Osteocyte (in vitro differentiated cells): ENCODE results near the gene NEIL3. TPM values are rescaled to one million over a fixed set of nuclear protein-coding genes. Genes with fewer than 3 reads are reported as not detected.

Experiments
- DNase-seq: peaks from one replicate; pipeline ENCODE4 v3.0.0; 2021; ENCODE audit warnings: mixed read lengths; ENCODE audit not compliant: unreplicated experiment; ENCODE audit errors: extremely low spot score
- H3K27ac Mint-ChIP-seq: one replicate; pipeline ENCODE4 v1.8.0; 2021; ENCODE audit warnings: mild to moderate bottlenecking, mixed read lengths; ENCODE audit not compliant: unreplicated experiment
- H3K27me3 Mint-ChIP-seq: one replicate; pipeline ENCODE4 v1.8.0; 2021; ENCODE audit warnings: mixed read lengths; ENCODE audit not compliant: unreplicated experiment
- H3K36me3 Mint-ChIP-seq: one replicate; pipeline ENCODE4 v1.8.0; 2021; ENCODE audit warnings: mixed read lengths; ENCODE audit not compliant: unreplicated experiment
- H3K4me1 Mint-ChIP-seq: one replicate; pipeline ENCODE4 v1.8.0; 2021; ENCODE audit warnings: mixed read lengths; ENCODE audit not compliant: unreplicated experiment
- H3K4me3 Mint-ChIP-seq: one replicate; pipeline ENCODE4 v1.8.0; 2021; ENCODE audit warnings: mild to moderate bottlenecking, moderate library complexity, mixed read lengths; ENCODE audit not compliant: unreplicated experiment
- H3K9me3 Mint-ChIP-seq: one replicate; pipeline ENCODE4 v1.8.0; 2021; ENCODE audit warnings: mixed read lengths; ENCODE audit not compliant: unreplicated experiment
- total RNA-seq: library from RNA; stranded (reverse); gene quantifications from 2 replicates; pipeline ENCODE4 v1.2.1, GENCODE V29; 2021
- TF ChIP-seq, protein P1 (sequence below): fragments of 200-600 bp; sonication (generic); IDR thresholded peaks from 2 replicates; pipeline ENCODE4 v1.5.0; 2021; ENCODE audit warnings: antibody characterized with exemption, mild to moderate bottlenecking, moderate library complexity

Gene NEIL3
- total RNA-seq, 1 donor from 2014 or later, result 2.3 TPM

DNA sequence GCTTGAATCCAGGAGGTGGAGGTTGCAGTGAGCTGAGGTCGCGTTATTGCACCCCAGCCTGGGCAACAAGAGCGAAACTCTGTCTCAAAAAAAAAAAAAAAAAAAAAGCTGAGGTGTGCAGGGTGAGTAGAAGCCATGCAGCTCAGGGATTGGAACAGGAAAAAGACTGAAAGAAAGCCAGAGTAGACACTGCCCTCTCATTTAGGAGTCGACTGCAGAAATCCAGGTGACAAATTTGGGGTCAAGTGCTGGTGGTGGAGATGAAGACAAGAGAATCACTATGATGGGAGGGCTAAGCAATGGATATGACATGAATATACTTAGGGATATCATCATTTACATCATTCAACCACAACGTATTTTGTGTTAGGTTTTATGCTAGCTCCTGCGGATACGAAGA, 1.9 kb downstream of the NEIL3 start:
- DNase-seq, result no peak
- Mint-ChIP-seq H3K9me3 (no peaks in the 10 kb centered on the region), H3K27ac (no peak overlapping the region), H3K4me1 (peaks cover 52% of the 10 kb centered on the region), H3K36me3 (no peaks in the 10 kb centered on the region), H3K27me3 (no peaks in the 10 kb centered on the region), H3K4me3 (no peak overlapping the region)
- TF ChIP-seq, protein P1, sequence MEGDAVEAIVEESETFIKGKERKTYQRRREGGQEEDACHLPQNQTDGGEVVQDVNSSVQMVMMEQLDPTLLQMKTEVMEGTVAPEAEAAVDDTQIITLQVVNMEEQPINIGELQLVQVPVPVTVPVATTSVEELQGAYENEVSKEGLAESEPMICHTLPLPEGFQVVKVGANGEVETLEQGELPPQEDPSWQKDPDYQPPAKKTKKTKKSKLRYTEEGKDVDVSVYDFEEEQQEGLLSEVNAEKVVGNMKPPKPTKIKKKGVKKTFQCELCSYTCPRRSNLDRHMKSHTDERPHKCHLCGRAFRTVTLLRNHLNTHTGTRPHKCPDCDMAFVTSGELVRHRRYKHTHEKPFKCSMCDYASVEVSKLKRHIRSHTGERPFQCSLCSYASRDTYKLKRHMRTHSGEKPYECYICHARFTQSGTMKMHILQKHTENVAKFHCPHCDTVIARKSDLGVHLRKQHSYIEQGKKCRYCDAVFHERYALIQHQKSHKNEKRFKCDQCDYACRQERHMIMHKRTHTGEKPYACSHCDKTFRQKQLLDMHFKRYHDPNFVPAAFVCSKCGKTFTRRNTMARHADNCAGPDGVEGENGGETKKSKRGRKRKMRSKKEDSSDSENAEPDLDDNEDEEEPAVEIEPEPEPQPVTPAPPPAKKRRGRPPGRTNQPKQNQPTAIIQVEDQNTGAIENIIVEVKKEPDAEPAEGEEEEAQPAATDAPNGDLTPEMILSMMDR, result no peak

DNA sequence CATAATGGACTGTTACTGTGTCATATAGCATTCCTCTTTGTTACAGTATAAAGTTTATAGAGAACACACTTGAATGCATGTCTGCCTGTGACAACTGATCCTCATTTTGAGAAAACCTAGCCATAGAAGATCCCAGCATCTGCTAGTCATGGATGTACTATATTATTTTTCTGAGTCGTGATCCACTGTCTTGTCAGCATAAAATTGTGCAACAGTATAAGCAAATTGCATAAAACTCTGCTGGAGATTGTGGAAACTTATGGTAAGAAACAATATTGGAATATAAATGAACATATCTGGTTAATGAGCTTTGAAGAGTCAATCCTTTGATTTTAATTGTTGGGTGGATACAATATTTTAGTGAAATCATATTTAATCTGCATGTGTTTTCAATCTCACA, 3.6 kb downstream of the NEIL3 start:
- no peak overlapping the region for H3K27ac Mint-ChIP-seq
- DNase-seq, result no peak
- H3K4me1 Mint-ChIP-seq, result peaks cover 53% of the 10 kb centered on the region
- no peaks in the 10 kb centered on the region for H3K9me3 Mint-ChIP-seq
- no peak overlapping the region for H3K4me3 Mint-ChIP-seq
- TF ChIP-seq, protein P1, result no peak
- no peaks in the 10 kb centered on the region for H3K27me3 Mint-ChIP-seq
- no peaks in the 10 kb centered on the region for H3K36me3 Mint-ChIP-seq

DNA sequence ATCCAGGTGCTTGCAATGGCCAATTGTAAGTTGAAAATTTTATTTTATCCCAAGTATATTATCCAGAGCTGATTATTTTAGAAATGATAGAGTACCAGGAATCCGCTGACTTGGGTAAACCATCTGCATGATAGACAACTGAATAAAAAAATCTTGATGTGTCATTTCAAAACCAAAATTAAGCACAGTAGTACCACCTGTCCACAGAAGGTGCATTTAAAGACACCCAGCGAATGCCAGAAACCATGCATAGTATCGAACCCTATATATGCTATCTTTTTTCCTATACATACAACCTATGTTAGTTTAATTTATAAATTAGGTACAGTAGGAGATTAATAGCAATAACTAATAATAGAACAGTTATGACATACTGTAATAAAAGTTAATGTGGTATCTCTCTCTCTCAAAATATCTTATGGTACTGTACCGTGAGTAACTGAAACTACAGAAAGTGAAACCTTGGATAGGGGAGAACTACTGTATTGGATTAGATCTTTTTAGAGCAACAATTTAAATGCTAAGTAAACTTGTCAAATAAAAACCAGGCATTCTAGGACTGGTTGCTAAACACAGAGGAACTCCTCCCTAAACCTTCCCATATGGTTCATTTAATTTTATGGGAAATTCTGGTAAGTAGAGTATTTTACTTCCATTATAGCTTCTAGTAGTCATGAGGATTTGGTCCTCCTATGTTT, 6.2 kb downstream of the NEIL3 start:
- Mint-ChIP-seq H3K9me3 (no peaks in the 10 kb centered on the region), H3K27me3 (no peaks in the 10 kb centered on the region), H3K4me3 (peak overlapping the region; percentile 46), H3K4me1 (peaks cover 37% of the 10 kb centered on the region), H3K36me3 (peaks cover 2% of the 10 kb centered on the region), H3K27ac (peak overlapping the region; percentile 16)
- TF ChIP-seq, protein P1, result no peak
- DNase-seq, result no peak

DNA sequence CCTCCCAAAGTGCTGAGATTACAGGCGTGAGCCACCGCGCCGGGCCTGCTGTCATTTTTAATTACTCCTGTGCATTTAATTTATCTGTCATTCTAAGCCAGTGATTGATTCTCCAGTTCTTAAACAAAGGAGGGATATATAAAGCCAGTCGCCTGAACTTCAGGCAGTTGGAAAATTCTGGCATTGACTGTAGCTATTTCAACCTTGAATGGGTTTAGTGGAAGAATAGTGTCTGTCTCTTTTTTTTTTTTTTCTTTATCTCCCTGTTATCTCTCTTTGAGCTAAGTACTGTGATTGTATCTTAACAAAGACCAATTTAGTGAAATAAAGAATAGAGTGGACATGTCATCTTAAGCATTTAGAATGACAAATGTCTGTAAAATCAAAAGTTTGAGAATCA, 11.0 kb downstream of the NEIL3 start:
- Mint-ChIP-seq H3K4me1 (peaks cover 25% of the 10 kb centered on the region), H3K4me3 (no peak overlapping the region), H3K27ac (no peak overlapping the region), H3K36me3 (peaks cover 2% of the 10 kb centered on the region), H3K9me3 (no peaks in the 10 kb centered on the region), H3K27me3 (no peaks in the 10 kb centered on the region)
- TF ChIP-seq, protein P1, result no peak
- DNase-seq, result no peak

- DNase-seq, result no peak
- Mint-ChIP-seq H3K9me3 (no peaks in the 10 kb centered on the region), H3K36me3 (peaks cover 2% of the 10 kb centered on the region), H3K27ac (no peak overlapping the region), H3K27me3 (no peaks in the 10 kb centered on the region), H3K4me3 (no peak overlapping the region), H3K4me1 (peaks cover 15% of the 10 kb centered on the region)
- TF ChIP-seq, protein P1, result no peak
Measured at GRCh38 chr4:177321647-177322046, 12.0 kb downstream of the NEIL3 start.
